Measurements from ENCODE around the gene TSHZ2.

TSHZ2 gene, protein sequence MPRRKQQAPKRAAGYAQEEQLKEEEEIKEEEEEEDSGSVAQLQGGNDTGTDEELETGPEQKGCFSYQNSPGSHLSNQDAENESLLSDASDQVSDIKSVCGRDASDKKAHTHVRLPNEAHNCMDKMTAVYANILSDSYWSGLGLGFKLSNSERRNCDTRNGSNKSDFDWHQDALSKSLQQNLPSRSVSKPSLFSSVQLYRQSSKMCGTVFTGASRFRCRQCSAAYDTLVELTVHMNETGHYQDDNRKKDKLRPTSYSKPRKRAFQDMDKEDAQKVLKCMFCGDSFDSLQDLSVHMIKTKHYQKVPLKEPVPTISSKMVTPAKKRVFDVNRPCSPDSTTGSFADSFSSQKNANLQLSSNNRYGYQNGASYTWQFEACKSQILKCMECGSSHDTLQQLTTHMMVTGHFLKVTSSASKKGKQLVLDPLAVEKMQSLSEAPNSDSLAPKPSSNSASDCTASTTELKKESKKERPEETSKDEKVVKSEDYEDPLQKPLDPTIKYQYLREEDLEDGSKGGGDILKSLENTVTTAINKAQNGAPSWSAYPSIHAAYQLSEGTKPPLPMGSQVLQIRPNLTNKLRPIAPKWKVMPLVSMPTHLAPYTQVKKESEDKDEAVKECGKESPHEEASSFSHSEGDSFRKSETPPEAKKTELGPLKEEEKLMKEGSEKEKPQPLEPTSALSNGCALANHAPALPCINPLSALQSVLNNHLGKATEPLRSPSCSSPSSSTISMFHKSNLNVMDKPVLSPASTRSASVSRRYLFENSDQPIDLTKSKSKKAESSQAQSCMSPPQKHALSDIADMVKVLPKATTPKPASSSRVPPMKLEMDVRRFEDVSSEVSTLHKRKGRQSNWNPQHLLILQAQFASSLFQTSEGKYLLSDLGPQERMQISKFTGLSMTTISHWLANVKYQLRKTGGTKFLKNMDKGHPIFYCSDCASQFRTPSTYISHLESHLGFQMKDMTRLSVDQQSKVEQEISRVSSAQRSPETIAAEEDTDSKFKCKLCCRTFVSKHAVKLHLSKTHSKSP (N-terminal part only)

DNA sequence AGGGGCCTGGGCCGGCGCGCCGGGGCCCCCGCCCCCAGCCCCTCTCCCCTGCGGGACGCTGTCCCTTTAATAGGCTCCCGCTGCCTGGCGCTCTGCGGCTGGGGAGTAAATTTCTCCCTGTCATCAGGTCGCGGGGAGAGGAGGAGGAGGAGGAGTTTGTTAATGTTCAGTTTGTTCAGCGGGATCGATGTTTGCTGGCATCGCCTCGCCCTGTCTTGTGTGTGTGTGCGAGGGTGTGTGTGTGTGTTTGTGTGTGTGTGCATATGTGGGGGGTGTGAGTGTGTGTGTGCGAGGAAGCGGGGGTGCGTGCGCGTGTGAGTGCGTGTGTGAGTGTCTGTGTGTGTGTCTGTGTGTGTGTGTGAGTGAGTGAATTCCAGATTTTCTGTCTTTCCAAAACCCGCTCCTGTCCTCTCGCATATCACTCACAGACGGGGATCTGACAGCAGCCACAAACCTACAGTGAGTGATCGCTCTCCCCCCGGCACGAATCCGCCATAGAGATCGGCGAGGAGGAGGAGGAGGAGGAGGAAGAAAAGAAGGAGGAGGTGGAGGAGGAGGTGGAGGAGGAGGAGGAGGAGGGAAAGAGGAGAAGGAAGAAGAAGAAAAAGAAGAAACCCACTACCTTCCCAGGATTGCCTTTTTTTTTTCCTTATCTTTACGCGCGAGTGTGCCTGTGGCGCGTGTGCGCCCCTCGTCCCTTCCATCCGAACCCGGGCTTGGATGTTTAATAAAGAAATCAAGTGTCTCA is at the start of gene TSHZ2:
Gene TSHZ2, plus strand, starts transcription at position 169 of the 748 bp plus-strand sequence. CDS start 936 bp downstream, outside the sequence.
- Histone ChIP-seq H3K4me2 (peak within 1 kb of the TSS; percentile 47), H2AFZ (ENCODE audit: low read depth) (peak within 1 kb of the TSS; percentile 92), H3K9ac (peak within 1 kb of the TSS; percentile 42; the same call in 1 of the 2 replicates), H3K27ac (no peak within 1 kb of the TSS), H3K4me1 (ENCODE audit: low read depth, poor library complexity, severe bottlenecking) (no peaks in the 10 kb centered on the region), H3K36me3 (ENCODE audit: insufficient read depth) (no peaks in the 10 kb centered on the region), H3K79me2 (ENCODE audit: insufficient read depth, low read depth) (no peaks in the 10 kb centered on the region), H3K4me3 (IDR thresholded peaks at IDR 0.05; ENCODE audit: insufficient read depth, low read depth, low read length) (no peak within 1 kb of the TSS), H3K27me3 (ENCODE audit: insufficient read depth, low read depth) (no peaks in the 10 kb centered on the region), H4K20me1 (ENCODE audit: insufficient read depth) (no peaks in the 10 kb centered on the region)
- TF ChIP-seq, protein P1, sequence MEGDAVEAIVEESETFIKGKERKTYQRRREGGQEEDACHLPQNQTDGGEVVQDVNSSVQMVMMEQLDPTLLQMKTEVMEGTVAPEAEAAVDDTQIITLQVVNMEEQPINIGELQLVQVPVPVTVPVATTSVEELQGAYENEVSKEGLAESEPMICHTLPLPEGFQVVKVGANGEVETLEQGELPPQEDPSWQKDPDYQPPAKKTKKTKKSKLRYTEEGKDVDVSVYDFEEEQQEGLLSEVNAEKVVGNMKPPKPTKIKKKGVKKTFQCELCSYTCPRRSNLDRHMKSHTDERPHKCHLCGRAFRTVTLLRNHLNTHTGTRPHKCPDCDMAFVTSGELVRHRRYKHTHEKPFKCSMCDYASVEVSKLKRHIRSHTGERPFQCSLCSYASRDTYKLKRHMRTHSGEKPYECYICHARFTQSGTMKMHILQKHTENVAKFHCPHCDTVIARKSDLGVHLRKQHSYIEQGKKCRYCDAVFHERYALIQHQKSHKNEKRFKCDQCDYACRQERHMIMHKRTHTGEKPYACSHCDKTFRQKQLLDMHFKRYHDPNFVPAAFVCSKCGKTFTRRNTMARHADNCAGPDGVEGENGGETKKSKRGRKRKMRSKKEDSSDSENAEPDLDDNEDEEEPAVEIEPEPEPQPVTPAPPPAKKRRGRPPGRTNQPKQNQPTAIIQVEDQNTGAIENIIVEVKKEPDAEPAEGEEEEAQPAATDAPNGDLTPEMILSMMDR (conservative IDR thresholded peaks at IDR 0.05; ENCODE audit: low read depth, low read length), result no peak

DNA sequence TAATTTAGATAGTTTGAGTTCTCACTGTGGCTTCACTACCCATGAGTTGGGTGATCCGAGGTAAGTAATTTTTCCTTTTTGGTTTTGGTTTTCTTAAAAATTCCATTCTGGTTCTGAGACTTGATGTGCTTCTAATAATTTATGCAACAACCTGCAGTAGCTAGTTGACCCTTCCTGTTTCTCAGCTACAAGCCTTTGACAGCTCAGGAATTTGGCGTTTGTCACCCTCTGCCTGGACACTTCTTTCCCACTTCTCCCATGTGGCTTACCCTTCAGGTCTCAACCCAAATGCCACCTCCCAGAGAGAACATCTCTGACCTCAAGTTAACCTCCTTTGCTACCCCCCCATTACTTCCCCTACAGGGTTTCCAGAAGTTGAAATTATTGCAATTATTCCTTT is 49.7 kb upstream of the TSHZ2 start:
- Histone ChIP-seq H3K4me1 (ENCODE audit: low read depth, poor library complexity, severe bottlenecking) (no peaks in the 10 kb centered on the region), H2AFZ (ENCODE audit: low read depth) (no peak overlapping the region), H3K27me3 (ENCODE audit: insufficient read depth, low read depth) (no peaks in the 10 kb centered on the region), H3K4me3 (IDR thresholded peaks at IDR 0.05; ENCODE audit: insufficient read depth, low read depth, low read length) (no peak overlapping the region), H3K36me3 (ENCODE audit: insufficient read depth) (no peaks in the 10 kb centered on the region), H3K27ac (no peak overlapping the region), H3K79me2 (ENCODE audit: insufficient read depth, low read depth) (no peaks in the 10 kb centered on the region), H3K4me2 (no peak overlapping the region), H4K20me1 (ENCODE audit: insufficient read depth) (no peaks in the 10 kb centered on the region), H3K9ac (no peak overlapping the region)
- TF ChIP-seq, protein P1 (conservative IDR thresholded peaks at IDR 0.05; ENCODE audit: low read depth, low read length), result no peak

DNA sequence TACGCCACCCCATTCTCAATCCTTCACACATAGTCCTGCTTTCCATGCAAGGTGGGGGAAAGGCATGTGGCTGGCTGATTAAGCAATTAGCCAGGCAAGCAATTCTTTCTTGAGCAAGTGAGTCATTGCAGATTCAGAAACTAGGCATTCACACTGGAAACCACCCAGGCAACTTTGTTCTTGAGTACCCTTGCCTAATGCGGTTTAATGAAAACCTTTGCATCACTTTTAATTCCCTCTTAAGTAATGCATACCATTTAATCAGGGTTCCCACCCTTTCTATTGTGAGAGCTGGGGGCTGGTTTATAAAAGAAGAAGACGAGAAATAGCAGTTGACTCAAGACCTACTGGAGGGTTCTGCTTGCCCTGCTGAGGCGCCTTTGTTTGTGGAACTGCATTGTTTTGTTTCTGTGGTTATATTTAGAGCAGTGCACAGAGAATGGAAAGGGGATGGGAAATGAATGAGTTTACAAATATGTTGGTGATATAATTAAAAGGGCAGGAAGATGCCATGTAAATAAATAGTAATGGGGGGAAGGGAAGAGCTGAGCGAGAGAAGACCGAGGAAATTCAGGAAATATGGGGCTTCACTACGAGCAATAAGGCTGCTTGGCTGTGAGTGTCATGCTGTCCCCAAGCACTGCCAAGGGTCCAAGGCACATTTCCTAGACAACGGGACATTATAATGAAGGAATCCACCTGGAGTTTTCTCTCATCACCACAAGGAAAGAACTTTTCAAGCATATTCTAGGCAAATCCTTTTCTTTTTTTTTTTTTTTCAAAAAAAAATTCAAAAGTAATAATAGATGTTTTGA is 48.8 kb upstream of the TSHZ2 start:
- Histone ChIP-seq H2AFZ (ENCODE audit: low read depth) (no peak overlapping the region), H3K27me3 (ENCODE audit: insufficient read depth, low read depth) (no peaks in the 10 kb centered on the region), H3K79me2 (ENCODE audit: insufficient read depth, low read depth) (no peaks in the 10 kb centered on the region), H4K20me1 (ENCODE audit: insufficient read depth) (no peaks in the 10 kb centered on the region), H3K4me3 (IDR thresholded peaks at IDR 0.05; ENCODE audit: insufficient read depth, low read depth, low read length) (no peak overlapping the region), H3K4me2 (no peak overlapping the region), H3K27ac (no peak overlapping the region), H3K36me3 (ENCODE audit: insufficient read depth) (no peaks in the 10 kb centered on the region), H3K9ac (no peak overlapping the region), H3K4me1 (ENCODE audit: low read depth, poor library complexity, severe bottlenecking) (no peaks in the 10 kb centered on the region)
- TF ChIP-seq, protein P1 (conservative IDR thresholded peaks at IDR 0.05; ENCODE audit: low read depth, low read length), result no peak
